C1 segment of cervical spinal cord (tissue), 14 donors: ENCODE results near the gene HIBCH.
"Not testable (repeated sequence)": the region's sequence is repeated elsewhere in the genome, so short reads cannot be mapped to it uniquely, and the experiment has no call there.

Experiments used
- DNase-seq, 14 donors: peaks; one replicate each; lab custom pipeline; 2025; lab: John Stamatoyannopoulos, UW

HIBCH gene

GRCh38 chr2:190158798-190159434 lies 160.7 kb downstream of the HIBCH start:
- peak in 1 of 14 donors; percentile 13 for DNase-seq

DNA sequence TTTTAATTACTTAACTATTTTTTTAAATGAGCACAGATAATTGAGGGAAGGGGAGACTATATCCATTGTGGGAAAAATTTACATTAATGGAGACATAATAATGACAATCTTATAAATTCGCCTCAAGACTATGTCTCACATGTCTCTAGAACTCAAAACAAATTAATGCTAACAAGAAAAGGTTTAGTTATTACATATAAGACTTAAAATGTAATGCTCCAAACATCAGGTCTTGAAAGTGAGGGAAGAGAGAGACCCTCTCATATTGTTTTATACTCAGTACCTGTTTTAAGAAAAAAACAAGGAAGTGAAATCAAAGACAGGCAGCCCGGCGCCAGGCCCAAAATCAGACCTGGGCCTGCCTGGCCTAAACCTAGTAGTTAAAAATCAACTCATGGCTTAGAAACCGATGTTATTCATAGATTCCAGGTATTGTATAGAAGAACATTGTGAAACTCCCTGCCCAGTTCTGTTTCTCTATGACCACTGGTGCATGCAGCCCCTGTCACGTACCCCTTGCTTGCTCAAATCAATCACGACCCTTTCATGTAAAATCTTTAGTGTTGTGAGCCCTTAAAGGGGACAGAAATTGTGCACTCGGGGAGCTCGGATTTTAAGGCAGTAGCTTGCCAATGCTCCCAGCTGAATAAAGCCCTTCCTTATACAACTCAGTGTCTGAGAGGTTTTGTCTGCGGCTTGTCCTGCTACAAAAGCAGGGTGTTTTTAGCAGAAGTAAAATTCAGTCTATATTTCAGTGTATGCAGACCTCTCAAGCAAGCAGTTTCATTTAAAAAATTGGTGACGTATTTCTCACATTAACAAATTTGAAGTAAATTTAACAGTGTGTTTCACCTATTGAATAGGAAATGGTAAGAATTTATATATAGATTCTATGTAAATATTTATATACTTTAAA lies 161.8 kb downstream of the HIBCH start:
- DNase-seq, result not testable (repeated sequence)

DNA sequence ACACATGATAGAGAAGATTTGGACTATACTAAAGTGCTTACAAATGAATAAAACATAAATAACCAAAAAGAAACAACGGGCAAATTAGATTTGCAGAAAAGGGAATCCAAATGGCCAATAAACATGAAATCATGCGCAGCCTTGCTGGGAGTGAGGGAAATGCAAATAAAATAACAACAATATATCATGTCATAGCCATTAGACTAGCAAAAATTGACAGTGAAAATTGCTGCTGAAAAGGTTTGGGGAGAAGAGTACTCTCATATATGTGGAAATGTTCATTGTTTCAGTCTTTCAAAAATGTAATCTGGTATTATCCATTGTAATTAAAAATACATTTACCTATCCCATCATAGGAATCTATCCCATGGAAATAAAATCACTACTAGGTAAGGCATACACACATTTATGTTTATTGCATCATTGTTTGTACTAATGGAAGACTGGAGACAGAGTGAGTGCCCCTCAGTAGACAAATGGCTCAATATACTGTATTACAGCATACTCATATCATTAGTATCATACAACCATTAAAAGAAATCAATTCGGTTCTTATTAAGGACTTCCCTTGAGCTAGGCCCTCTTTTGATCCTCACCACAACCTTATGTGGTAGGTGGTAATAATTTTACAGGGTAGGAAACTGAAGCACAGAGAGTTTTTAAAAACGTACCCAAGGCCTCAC lies 163.0 kb downstream of the HIBCH start:
- no peak for DNase-seq
